ENCODE measurements around the gene NPTN.
"Not testable (repeated sequence)": the region's sequence is repeated elsewhere in the genome, so short reads cannot be mapped to it uniquely, and the experiment has no call there.

The NPTN gene

GRCh38 chr15:73600413-73601335 lies 32.5 kb downstream of the NPTN start:
- no peak for DNase-seq (ENCODE audit: low read depth in 2 of 2)

GRCh38 chr15:73599934-73600333 lies 33.3 kb downstream of the NPTN start:
- no peak for DNase-seq (ENCODE audit: low read depth in 2 of 2)

GRCh38 chr15:73598530-73599160 lies 34.5 kb downstream of the NPTN start:
- DNase-seq (ENCODE audit: low read depth in 2 of 2) = no peak

GRCh38 chr15:73597036-73597638 lies 36.1 kb downstream of the NPTN start:
- DNase-seq (ENCODE audit: low read depth in 2 of 2) = no peak

GRCh38 chr15:73596174-73596573 lies 37.0 kb downstream of the NPTN start:
- no peak for DNase-seq (ENCODE audit: low read depth in 2 of 2)

- no peak for DNase-seq (ENCODE audit: low read depth in 2 of 2)
These were observed 39.1 kb downstream of the NPTN start for GRCh38 chr15:73594109-73594508.

GRCh38 chr15:73593304-73594074 lies 39.7 kb downstream of the NPTN start:
- DNase-seq (ENCODE audit: low read depth in 2 of 2) = no peak

- DNase-seq (ENCODE audit: low read depth in 2 of 2) = no peak
These were observed 42.9 kb downstream of the NPTN start for GRCh38 chr15:73590263-73590662.

- no peak for DNase-seq (ENCODE audit: low read depth in 2 of 2)
These were observed 43.4 kb downstream of the NPTN start for GRCh38 chr15:73589766-73590165.

GRCh38 chr15:73585871-73586654 lies 47.1 kb downstream of the NPTN start:
- no peak for DNase-seq (ENCODE audit: low read depth in 2 of 2)

GRCh38 chr15:73584699-73585420 lies 48.3 kb downstream of the NPTN start:
- DNase-seq (ENCODE audit: low read depth in 2 of 2) = no peak

- no peak for DNase-seq (ENCODE audit: low read depth in 2 of 2)
These were observed 49.6 kb downstream of the NPTN start for GRCh38 chr15:73583544-73583943.

GRCh38 chr15:73582851-73583379 lies 50.3 kb downstream of the NPTN start:
- DNase-seq (ENCODE audit: low read depth in 2 of 2) = no peak

- DNase-seq (ENCODE audit: low read depth in 2 of 2) = no peak
These were observed 55.2 kb downstream of the NPTN start for GRCh38 chr15:73578026-73578425.

GRCh38 chr15:73577593-73577992 lies 55.6 kb downstream of the NPTN start:
- DNase-seq (ENCODE audit: low read depth in 2 of 2) = not testable (repeated sequence)

- no peak for DNase-seq (ENCODE audit: low read depth in 2 of 2)
These were observed 57.4 kb downstream of the NPTN start for GRCh38 chr15:73575636-73576247.

- DNase-seq (ENCODE audit: low read depth in 2 of 2) = no peak
These were observed 59.6 kb downstream of the NPTN start for GRCh38 chr15:73573572-73573971.

GRCh38 chr15:73573037-73573436 lies 60.2 kb downstream of the NPTN start:
- DNase-seq (ENCODE audit: low read depth in 2 of 2) = no peak

- DNase-seq (ENCODE audit: low read depth in 2 of 2) = no peak
These were observed 60.9 kb downstream of the NPTN start for GRCh38 chr15:73572296-73572695.

GRCh38 chr15:73571346-73571745 lies 61.8 kb downstream of the NPTN start:
- DNase-seq (ENCODE audit: low read depth in 2 of 2) = no peak
